Measurements from ENCODE around the gene ETFA.
A peak's percentile ranks its signal among the peaks of the same experiment; 100 is the strongest.

Gene ETFA

GRCh38 chr15:76193934-76194333 lies 117.3 kb downstream of the ETFA start:
- peak overlapping the region; percentile 99 for H3K27ac ChIP-seq
- ChIA-PET CTCF (interaction anchor here (0.5 to 0.6 kb wide), 2 partner anchors 92 to 123 kb away, joined by 4 to 5 read pairs; no protein-coding TSS in a partner anchor), POLR2A (ENCODE audit: low non-redundant PET) (no interaction called here)
- no peak for DNase-seq (ENCODE audit: low spot score)
- no peak for TF ChIP-seq CTCF (conservative IDR thresholded peaks at IDR 0.05; ENCODE audit: low read depth)

GRCh38 chr15:76192715-76193114 lies 118.6 kb downstream of the ETFA start:
- no peak for TF ChIP-seq CTCF (conservative IDR thresholded peaks at IDR 0.05; ENCODE audit: low read depth)
- CTCF ChIA-PET, result interaction anchor here (0.8 to 1.0 kb wide), 2 partner anchors 10 to 55 kb away, joined by 3 read pairs; no protein-coding TSS in a partner anchor
- POLR2A ChIA-PET (ENCODE audit: low non-redundant PET), result no interaction called here
- peak overlapping the region; percentile 49 for H3K27ac ChIP-seq
- no peak for DNase-seq (ENCODE audit: low spot score)

GRCh38 chr15:76191539-76192244 lies 119.6 kb downstream of the ETFA start:
- ChIA-PET CTCF (interaction anchor here (0.6 to 1.7 kb wide), 12 partner anchors 8 to 156 kb away, joined by 3 to 11 read pairs (median 4); no protein-coding TSS in a partner anchor), POLR2A (ENCODE audit: low non-redundant PET) (no interaction called here)
- peak overlapping the region; percentile 49 for H3K27ac ChIP-seq
- TF ChIP-seq CTCF (conservative IDR thresholded peaks at IDR 0.05; ENCODE audit: low read depth), result no peak
- DNase-seq (ENCODE audit: low spot score), result no peak

GRCh38 chr15:76190751-76191538 lies 120.3 kb downstream of the ETFA start:
- peak; percentile 98 for TF ChIP-seq CTCF (conservative IDR thresholded peaks at IDR 0.05; ENCODE audit: low read depth)
- H3K27ac ChIP-seq, result peak overlapping the region; percentile 49
- POLR2A ChIA-PET (ENCODE audit: low non-redundant PET), result no interaction called here
- DNase-seq (ENCODE audit: low spot score), result peak; percentile 89
- CTCF ChIA-PET, result interaction anchor here (0.6 to 1.7 kb wide), 17 partner anchors 8 to 156 kb away, joined by 3 to 11 read pairs (median 3); no protein-coding TSS in a partner anchor

GRCh38 chr15:76190070-76190564 lies 121.2 kb downstream of the ETFA start:
- TF ChIP-seq CTCF (conservative IDR thresholded peaks at IDR 0.05; ENCODE audit: low read depth), result no peak
- CTCF ChIA-PET, result interaction anchor here (0.6 to 1.7 kb wide), 11 partner anchors 11 to 1734 kb away, joined by 3 to 11 read pairs (median 3); no protein-coding TSS in a partner anchor
- DNase-seq (ENCODE audit: low spot score), result no peak
- H3K27ac ChIP-seq, result peak overlapping the region; percentile 49
- POLR2A ChIA-PET (ENCODE audit: low non-redundant PET), result no interaction called here

- POLR2A ChIA-PET (ENCODE audit: low non-redundant PET), result no interaction called here
- CTCF ChIA-PET, result interaction anchor here (0.8 kb wide), 1 partner anchor 100 kb away, joined by 3 read pairs; no protein-coding TSS in a partner anchor
- TF ChIP-seq CTCF (conservative IDR thresholded peaks at IDR 0.05; ENCODE audit: low read depth), result no peak
- DNase-seq (ENCODE audit: low spot score), result no peak
- no peak overlapping the region for H3K27ac ChIP-seq
Observed at GRCh38 chr15:76189106-76189505, 122.2 kb downstream of the ETFA start.
